Suprapubic skin (tissue), 4 donors: Measurements from ENCODE around the gene WFDC12. TPM values are rescaled to one million over a fixed set of nuclear protein-coding genes. Genes with fewer than 3 reads are reported as not detected.

Source experiments
- DNase-seq, 2 donors: peaks; one replicate each; pipeline ENCODE4 v3.0.0-alpha.2; 2019; ENCODE audit warnings: low spot score in 2 of 2
- H3K27ac ChIP-seq: fragments of 200-600 bp; sonication (generic); one replicate; pipeline ENCODE4 v1.5.1; 2019
- H3K27me3 ChIP-seq: fragments of 200-600 bp; sonication (generic); one replicate; pipeline ENCODE4 v1.5.1; 2019
- H3K36me3 ChIP-seq: fragments of 200-600 bp; sonication (generic); one replicate; pipeline ENCODE4 v1.5.1; 2019
- H3K4me1 ChIP-seq: fragments of 200-600 bp; sonication (generic); one replicate; pipeline ENCODE4 v1.5.1; 2019
- H3K4me3 ChIP-seq: fragments of 200-600 bp; sonication (generic); one replicate; pipeline ENCODE4 v1.5.1; 2019; ENCODE audit warnings: mild to moderate bottlenecking
- H3K9me3 ChIP-seq: fragments of 200-600 bp; sonication (generic); one replicate; pipeline ENCODE4 v1.5.1; 2019
- EP300 ChIP-seq: sonication (generic); formaldehyde crosslinking; IDR thresholded peaks from one replicate; pipeline ENCODE4 v1.6.1; 2017; ENCODE audit warnings: antibody characterized with exemption
- POLR2A ChIP-seq, 2 donors: fragments of 450-650 bp; IDR thresholded peaks; one replicate each; pipeline ENCODE4 v1.6.1; 2017; ENCODE audit warnings: antibody characterized with exemption in 2 of 2, mild to moderate bottlenecking in 2 of 2, moderate library complexity in 2 of 2
- POLR2AphosphoS5 ChIP-seq, 3 donors: sonication (generic); formaldehyde crosslinking; IDR thresholded peaks; one replicate each; pipeline ENCODE4 v1.6.1; 2017; ENCODE audit warnings: antibody characterized with exemption in 3 of 3
- WGBS: methylation state at CpG from one replicate; pipeline ENCODE4 v1.1.5; 2018; 5-methylcytosine and 5-hydroxymethylcytosine counted together
- total RNA-seq, 4 donors: library from RNA; depleted of rRNA; stranded (reverse); fragments of >200 nt; gene quantifications; one replicate each; pipeline ENCODE4 v1.1.0, GENCODE V29; 2016
- TF ChIP-seq, protein P1 (sequence below), 2 donors: fragments of 200-600 bp in 1 of 2; fragments of 450-650 bp in 1 of 2; sonication (generic) in 1 of 2; IDR thresholded peaks; one replicate each; pipeline ENCODE4 v1.5.1; 2016 to 2019; ENCODE audit warnings: antibody characterized with exemption in 2 of 2, mild to moderate bottlenecking in 1 of 2, moderate library complexity in 1 of 2

Gene WFDC12
- total RNA-seq, 4 donors from 2014 or later, result 0.98 to 7.6 (median 2.3) TPM; not detected in 1

DNA sequence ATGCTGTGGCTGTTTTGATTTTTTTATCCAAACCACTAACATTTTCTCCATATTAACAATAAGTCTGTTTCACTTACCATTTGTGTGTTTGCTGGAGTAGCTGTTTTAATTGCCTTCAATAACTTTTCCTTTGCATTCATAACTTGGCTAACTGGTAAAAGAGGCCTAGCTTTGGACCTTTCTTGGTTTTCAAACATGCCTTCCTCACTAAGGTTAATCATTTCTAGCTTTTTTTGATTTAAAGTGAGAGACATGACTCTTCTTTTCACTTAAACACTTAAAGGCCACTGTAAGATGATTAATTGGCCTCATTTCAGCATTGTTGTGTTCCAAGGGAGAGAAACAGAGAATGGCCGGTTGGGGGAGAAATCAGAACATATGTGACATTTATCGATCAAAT, 2.9 kb downstream of the WFDC12 start:
- Histone ChIP-seq H3K4me3 (no peak overlapping the region), H3K27ac (no peak overlapping the region), H3K36me3 (no peaks in the 10 kb centered on the region), H3K9me3 (no peaks in the 10 kb centered on the region), H3K27me3 (peaks cover 14% of the 10 kb centered on the region), H3K4me1 (peaks cover 3% of the 10 kb centered on the region)
- 89% methylated on average over 2 of the region's 2 CpGs for WGBS
- no peak for DNase-seq
- TF ChIP-seq POLR2A (IDR thresholded peaks at IDR 0.05) (no peak), EP300 (no peak), POLR2AphosphoS5 (IDR thresholded peaks at IDR 0.05) (no peak)
- TF ChIP-seq, protein P1, sequence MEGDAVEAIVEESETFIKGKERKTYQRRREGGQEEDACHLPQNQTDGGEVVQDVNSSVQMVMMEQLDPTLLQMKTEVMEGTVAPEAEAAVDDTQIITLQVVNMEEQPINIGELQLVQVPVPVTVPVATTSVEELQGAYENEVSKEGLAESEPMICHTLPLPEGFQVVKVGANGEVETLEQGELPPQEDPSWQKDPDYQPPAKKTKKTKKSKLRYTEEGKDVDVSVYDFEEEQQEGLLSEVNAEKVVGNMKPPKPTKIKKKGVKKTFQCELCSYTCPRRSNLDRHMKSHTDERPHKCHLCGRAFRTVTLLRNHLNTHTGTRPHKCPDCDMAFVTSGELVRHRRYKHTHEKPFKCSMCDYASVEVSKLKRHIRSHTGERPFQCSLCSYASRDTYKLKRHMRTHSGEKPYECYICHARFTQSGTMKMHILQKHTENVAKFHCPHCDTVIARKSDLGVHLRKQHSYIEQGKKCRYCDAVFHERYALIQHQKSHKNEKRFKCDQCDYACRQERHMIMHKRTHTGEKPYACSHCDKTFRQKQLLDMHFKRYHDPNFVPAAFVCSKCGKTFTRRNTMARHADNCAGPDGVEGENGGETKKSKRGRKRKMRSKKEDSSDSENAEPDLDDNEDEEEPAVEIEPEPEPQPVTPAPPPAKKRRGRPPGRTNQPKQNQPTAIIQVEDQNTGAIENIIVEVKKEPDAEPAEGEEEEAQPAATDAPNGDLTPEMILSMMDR (IDR thresholded peaks at IDR 0.05), result no peak

DNA sequence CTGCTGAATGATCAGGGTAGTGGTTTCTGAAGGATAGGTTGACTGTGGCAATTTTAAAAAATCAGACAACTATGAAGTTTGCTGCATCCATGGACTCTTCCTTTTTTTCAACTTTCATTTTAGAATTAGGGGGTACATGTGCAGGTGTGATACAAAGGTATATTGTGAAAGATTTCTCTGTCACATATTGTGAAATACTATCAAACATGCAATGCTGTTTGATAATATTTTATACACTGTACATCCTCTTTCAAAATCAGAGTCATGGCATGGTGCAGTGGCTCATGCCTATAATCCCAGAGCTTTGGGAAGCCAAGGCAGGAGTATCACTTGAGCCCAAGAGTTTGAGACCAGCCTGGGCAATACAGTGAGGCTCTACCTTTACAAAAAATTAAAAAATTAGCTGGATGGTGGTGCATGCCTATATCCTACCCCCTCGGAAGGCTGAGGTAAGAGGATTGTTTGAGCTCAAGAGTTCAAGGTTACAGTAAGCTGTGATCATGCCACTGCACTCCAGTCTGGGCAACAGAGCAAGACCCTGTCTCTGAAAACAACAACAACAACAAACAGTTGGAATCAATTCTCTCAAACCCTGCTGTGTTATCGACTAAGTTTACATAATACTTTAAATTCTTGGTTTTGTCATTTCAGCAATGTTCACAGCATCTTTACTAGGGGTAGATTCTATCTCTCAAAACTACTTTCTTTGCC, 4.6 kb downstream of the WFDC12 start:
- peaks cover 13% of the 10 kb centered on the region for H3K27me3 ChIP-seq
- WGBS, result 95% methylated on average over 2 of the region's 2 CpGs
- TF ChIP-seq, protein P1 (IDR thresholded peaks at IDR 0.05), result no peak
- TF ChIP-seq POLR2AphosphoS5 (IDR thresholded peaks at IDR 0.05) (no peak), POLR2A (IDR thresholded peaks at IDR 0.05) (no peak), EP300 (no peak)

DNA sequence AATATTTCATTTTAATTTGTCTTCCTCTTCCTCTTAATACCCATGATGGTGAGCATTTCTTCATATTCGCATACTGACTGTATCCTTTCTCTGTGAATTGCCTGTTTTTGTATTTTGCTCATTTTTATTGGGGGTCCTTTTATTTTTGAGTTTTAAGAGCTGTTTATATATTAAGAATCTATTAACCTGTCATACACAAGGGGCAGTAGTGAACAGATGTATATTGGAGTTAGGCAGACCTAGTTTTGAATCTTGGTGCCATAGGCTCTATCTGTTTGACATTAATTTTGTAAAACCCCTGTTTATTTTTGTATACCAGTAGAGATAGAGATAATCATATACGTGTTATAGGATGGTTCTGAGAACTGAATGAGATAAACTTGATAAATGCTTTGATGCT, 6.2 kb downstream of the WFDC12 start:
- DNase-seq, result no peak
- WGBS, result 73% methylated on average over 2 of the region's 2 CpGs
- H3K4me3 ChIP-seq, result no peak overlapping the region
- no peaks in the 10 kb centered on the region for H3K36me3 ChIP-seq
- H3K9me3 ChIP-seq, result no peaks in the 10 kb centered on the region
- no peak overlapping the region for H3K27ac ChIP-seq
- peaks cover 16% of the 10 kb centered on the region for H3K4me1 ChIP-seq
- H3K27me3 ChIP-seq, result peaks cover 3% of the 10 kb centered on the region
- no peak for TF ChIP-seq POLR2A (IDR thresholded peaks at IDR 0.05)
- no peak for TF ChIP-seq EP300
- no peak for TF ChIP-seq POLR2AphosphoS5 (IDR thresholded peaks at IDR 0.05)
- TF ChIP-seq, protein P1 (IDR thresholded peaks at IDR 0.05), result no peak

More for the DNA sequence above, 4.6 kb downstream of the WFDC12 start:
- H3K4me1 ChIP-seq, result peaks cover 16% of the 10 kb centered on the region
- no peaks in the 10 kb centered on the region for H3K9me3 ChIP-seq
- no peak overlapping the region for H3K4me3 ChIP-seq
- DNase-seq, result no peak
- H3K36me3 ChIP-seq, result no peaks in the 10 kb centered on the region
- no peak overlapping the region for H3K27ac ChIP-seq

DNA sequence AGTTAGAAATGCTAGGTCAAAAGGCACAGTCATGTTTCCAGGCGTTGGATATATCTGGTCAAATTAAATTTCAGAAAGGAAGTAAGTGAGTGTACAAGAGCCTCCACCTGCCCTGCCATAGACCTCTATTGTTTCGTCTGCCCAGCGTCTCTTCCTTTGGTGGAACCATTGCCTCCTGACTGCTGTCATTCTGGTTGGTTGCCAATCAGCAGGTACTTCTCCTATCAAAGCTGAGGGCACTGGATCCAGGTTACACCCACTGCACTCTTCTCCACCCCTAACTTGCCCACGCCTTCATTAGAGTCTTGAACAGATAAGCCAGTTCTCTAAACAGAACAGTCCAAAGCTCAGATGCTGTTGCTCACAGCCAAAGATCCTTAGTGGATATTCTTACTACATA, 6.7 kb downstream of the WFDC12 start:
- TF ChIP-seq, protein P1 (IDR thresholded peaks at IDR 0.05), result no peak
- WGBS, result 52% methylated on average over 4 of the region's 4 CpGs
- Histone ChIP-seq H3K4me3 (no peak overlapping the region), H3K27me3 (peaks cover 3% of the 10 kb centered on the region), H3K27ac (no peak overlapping the region), H3K4me1 (peaks cover 16% of the 10 kb centered on the region), H3K36me3 (no peaks in the 10 kb centered on the region), H3K9me3 (no peaks in the 10 kb centered on the region)
- DNase-seq, result no peak

DNA sequence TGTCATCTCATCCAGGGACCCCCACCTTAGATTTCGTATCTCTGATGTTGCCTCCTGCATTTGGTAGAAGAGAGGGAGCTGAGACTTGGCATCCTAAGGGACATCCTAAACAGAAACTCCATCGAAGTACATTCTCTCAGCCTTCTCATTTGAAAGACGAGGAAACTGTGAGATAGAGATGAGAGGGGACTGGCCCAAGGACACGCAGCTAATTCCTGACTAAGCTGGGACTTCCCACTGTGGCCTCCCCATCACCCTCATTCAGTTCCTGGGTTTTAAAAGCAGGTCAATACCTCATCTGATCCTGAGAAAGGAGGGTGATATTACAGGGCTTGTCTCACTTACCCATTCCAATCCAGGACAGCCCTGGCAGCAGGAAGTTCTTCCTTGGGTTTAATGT, 8.4 kb downstream of the WFDC12 start:
- WGBS, result 74% methylated on average over 4 of the region's 4 CpGs
- peaks cover 3% of the 10 kb centered on the region for H3K27me3 ChIP-seq
- DNase-seq, result no peak

More for the DNA sequence above, 8.4 kb downstream of the WFDC12 start:
- TF ChIP-seq, protein P1 (IDR thresholded peaks at IDR 0.05), result no peak
- TF ChIP-seq POLR2AphosphoS5 (IDR thresholded peaks at IDR 0.05) (no peak), POLR2A (IDR thresholded peaks at IDR 0.05) (no peak), EP300 (no peak)
- Histone ChIP-seq H3K27ac (peak overlapping the region; percentile 61), H3K4me3 (peak overlapping the region; percentile 23), H3K9me3 (no peaks in the 10 kb centered on the region), H3K36me3 (no peaks in the 10 kb centered on the region), H3K4me1 (peaks cover 16% of the 10 kb centered on the region)
